Endothelial cell of umbilical vein (primary cell): ENCODE data around the gene POLR1D. TPM values are rescaled to one million over a fixed set of nuclear protein-coding genes. Genes with fewer than 3 reads are reported as not detected.
A peak's percentile ranks its signal among the peaks of the same experiment; 100 is the strongest.

ENCODE experiments used
- BruUV-seq: library from RNA; stranded (reverse); fragments of 400-500 nt; replicated peaks from 2 replicates; lab custom pipeline; 2021; lab: Mats Ljungman, UMichigan
- CTCF ChIA-PET: fragments of 300-600, 350-600 bp; sonication (Branson Sonifier 250); formaldehyde crosslinking; loops from one replicate; lab custom pipeline; 2021; ENCODE audit warnings: antibody characterized with exemption, inconsistent platforms; lab: Charles Lee
- POLR2A ChIA-PET: fragments of 300-600, 350-600 bp; sonication (Branson Sonifier 250); formaldehyde crosslinking; loops from one replicate; lab custom pipeline; 2021; ENCODE audit warnings: antibody characterized with exemption, inconsistent platforms; lab: Charles Lee
- DNase-seq: peaks from one replicate; pipeline ENCODE4 v3.0.0-alpha.2; 2011; ENCODE audit warnings: low read depth, low spot score
- FAIRE-seq: peaks from 2 replicates; lab custom pipeline; 2011; peaks lifted over from hg19 to GRCh38; lab: Jason Lieb, UNC
- H2AFZ ChIP-seq: 2 replicates; pipeline ENCODE4 v1.6.0; 2012; ENCODE audit warnings: low read depth, low read length, control low read depth, inconsistent platforms
- H3K27ac ChIP-seq: 2 replicates; pipeline ENCODE4 v1.5.1; 2011; ENCODE audit warnings: low read depth, mild to moderate bottlenecking, control low read depth, low read length, moderate library complexity; ENCODE audit not compliant: insufficient read depth
- H3K27me3 ChIP-seq, 2 experiments: 2 replicates each; pipeline versions ENCODE4 v1.6.0 to v1.6.1; 2011; ENCODE audit warnings: low read length in 2 of 2, mixed read lengths in 1 of 2; ENCODE audit not compliant: control insufficient read depth in 2 of 2, insufficient read depth in 2 of 2
- H3K36me3 ChIP-seq, 2 experiments: 2 replicates in 1 of 2; 3 replicates in 1 of 2; pipeline ENCODE4 v1.5.1; 2011; ENCODE audit warnings: low read length in 2 of 2, mild to moderate bottlenecking in 1 of 2, moderate library complexity in 1 of 2; ENCODE audit not compliant: control insufficient read depth in 2 of 2, insufficient read depth in 2 of 2; ENCODE audit errors: extremely low read depth in 1 of 2
- H3K4me1 ChIP-seq: 3 replicates; pipeline ENCODE4 v1.5.1; 2011; ENCODE audit warnings: mild to moderate bottlenecking, low read length; ENCODE audit not compliant: control insufficient read depth, insufficient read depth; ENCODE audit errors: extremely low read depth
- H3K4me2 ChIP-seq: 2 replicates; pipeline ENCODE4 v1.6.1; 2011; ENCODE audit warnings: low read length, control low read depth, mixed read lengths; ENCODE audit not compliant: insufficient read depth
- H3K4me3 ChIP-seq, 3 experiments: fragments of 200-600 bp in 1 of 3; sonication (generic), shearing (Covaris generic) in 1 of 3; replicated peaks in 1 of 3; 2 replicates each; pipeline ENCODE4 v1.5.1; 2011 to 2016; ENCODE audit warnings: control low read depth in 3 of 3, low read length in 3 of 3, mild to moderate bottlenecking in 2 of 3, inconsistent platforms in 1 of 3, low read depth in 1 of 3, moderate library complexity in 1 of 3; ENCODE audit not compliant: insufficient read depth in 1 of 3
- H3K79me2 ChIP-seq: 2 replicates; pipeline ENCODE4 v1.6.0; 2012; ENCODE audit warnings: low read length, inconsistent platforms; ENCODE audit not compliant: control insufficient read depth, insufficient read depth
- H3K9ac ChIP-seq: replicated peaks from 2 replicates; pipeline ENCODE3; 2011; ENCODE audit warnings: low read length, control low read depth; ENCODE audit not compliant: insufficient read depth; ENCODE audit errors: extremely low read depth
- H3K9me1 ChIP-seq: replicated peaks from 3 replicates; pipeline ENCODE4 v1.6.0; 2011; ENCODE audit warnings: mild to moderate bottlenecking, low read length; ENCODE audit not compliant: control insufficient read depth, insufficient read depth; ENCODE audit errors: extremely low read depth
- H3K9me3 ChIP-seq: replicated peaks from 2 replicates; pipeline ENCODE4 v1.5.1; 2012; ENCODE audit warnings: low read length, inconsistent platforms; ENCODE audit not compliant: control insufficient read depth, insufficient read depth
- H4K20me1 ChIP-seq: replicated peaks from 2 replicates; pipeline ENCODE3; 2011; ENCODE audit warnings: mild to moderate bottlenecking, low read length; ENCODE audit not compliant: control insufficient read depth, insufficient read depth; ENCODE audit errors: extremely low read depth
- CTCF ChIP-seq, 2 donors: IDR thresholded peaks; 1 replicate in 1 of 2; 2 replicates in 1 of 2; pipeline ENCODE4 v1.5.1; 2011; ENCODE audit warnings: low read length in 2 of 2, mild to moderate bottlenecking in 2 of 2, moderate library complexity in 2 of 2, control low read depth in 1 of 2, inconsistent platforms in 1 of 2, low read depth in 1 of 2; ENCODE audit not compliant: insufficient read depth in 1 of 2; ENCODE audit errors: extremely low read depth in 1 of 2
- EZH2 ChIP-seq: IDR thresholded peaks from 2 replicates; pipeline ENCODE4 v1.6.1; 2012; ENCODE audit warnings: borderline replicate concordance, low read depth, mild to moderate bottlenecking, moderate library complexity, low read length, inconsistent platforms; ENCODE audit not compliant: severe bottlenecking
- FOS ChIP-seq: IDR thresholded peaks from 2 replicates; pipeline ENCODE4 v1.6.1; 2011; ENCODE audit warnings: mild to moderate bottlenecking, low read length, moderate library complexity, borderline replicate concordance; ENCODE audit not compliant: insufficient read depth
- GATA2 ChIP-seq: IDR thresholded peaks from 2 replicates; pipeline ENCODE4 v1.7.0; 2011; ENCODE audit warnings: low read depth, mild to moderate bottlenecking, moderate library complexity, mixed read lengths, low read length; ENCODE audit not compliant: insufficient read length, insufficient read depth
- JUN ChIP-seq: IDR thresholded peaks from 2 replicates; pipeline ENCODE4 v1.6.1; 2011; ENCODE audit warnings: borderline replicate concordance, low read depth; ENCODE audit not compliant: insufficient read length, insufficient read depth
- MAX ChIP-seq: IDR thresholded peaks from 2 replicates; pipeline ENCODE4 v1.6.1; 2011; ENCODE audit not compliant: insufficient read depth, insufficient read length
- MYC ChIP-seq: IDR thresholded peaks from one replicate; pipeline ENCODE4 v1.6.1; 2011; ENCODE audit warnings: mild to moderate bottlenecking, low read depth, low read length
- POLR2A ChIP-seq: IDR thresholded peaks from 2 replicates; pipeline ENCODE4 v1.6.1; 2012; ENCODE audit warnings: low read depth, mild to moderate bottlenecking, control low read depth, low read length
- POLR2AphosphoS5 ChIP-seq: IDR thresholded peaks from 2 replicates; pipeline ENCODE4 v1.6.1; 2012; ENCODE audit warnings: low read depth, mild to moderate bottlenecking, control low read depth, low read length, moderate library complexity; ENCODE audit not compliant: insufficient read depth
- dilution Hi-C: fragments of 300-500 bp; cut with MboI; formaldehyde crosslinking; loops from one replicate; pipeline ENCODE4 v1.15.0; 2019; ENCODE audit warnings: low sequenced_read_pairs; ENCODE audit not compliant: extremely low pct_ligation_motif_present
- intact Hi-C: fragments of 100-400 bp; cut with micrococcal nuclease; formaldehyde crosslinking; loops from one replicate; pipeline ENCODE4 v1.10.0; 2022
- polyA plus RNA-seq, 4 experiments: library from polyadenylated mRNA; depleted of rRNA in 3 of 4; stranded (reverse) in 3 of 4; unstranded in 1 of 4; fragments of >200 nt; gene quantifications; 2 replicates each; pipeline versions ENCODE4 v1.2.1 to v1.2.3, GENCODE V29; 2011 to 2012; ENCODE audit warnings: missing spikeins in 1 of 4
- total RNA-seq: library from RNA; stranded (reverse); gene quantifications from 2 replicates; pipeline ENCODE4 v1.2.3, GENCODE V29; 2021

The POLR1D gene
- total and polyA plus RNA-seq, 2 donors (not counting 3 experiments of a cell fraction or from before 2014, with no cell fraction given) = 90.7 to 111 TPM

- peak overlapping the region; percentile 57 for H3K27ac ChIP-seq
These were observed 38.0 kb upstream of the POLR1D start for GRCh38 chr13:27583645-27584044.

More at GRCh38 chr13:27583645-27584044, 38.0 kb upstream of the POLR1D start:
- POLR2A ChIA-PET = no interaction called here
- FAIRE-seq (peak; percentile 24), DNase-seq (peak; percentile 57)
- H3K4me2 ChIP-seq = peak overlapping the region; percentile 74
- TF ChIP-seq MAX (no peak), FOS (no peak), CTCF (IDR thresholded peaks at IDR 0.05; ENCODE audit: extremely low read depth in 1 of 2, insufficient read depth in 1 of 2, low read depth in 1 of 2, low read length in 2 of 2) (no peak), EZH2 (no peak), POLR2A (no peak), GATA2 (no peak), JUN (no peak), POLR2AphosphoS5 (no peak), MYC (no peak)
- CTCF ChIA-PET = interaction anchor here (1.3 kb wide), 1 partner anchor 10 kb away, joined by 5 read pairs; no protein-coding TSS in a partner anchor
- peaks cover 19% of the 10 kb centered on the region for H3K79me2 ChIP-seq
- peaks cover 2% of the 10 kb centered on the region for H4K20me1 ChIP-seq
- peaks cover 0 to 2% of the 10 kb centered on the region in 2 experiments for H3K36me3 ChIP-seq
- H3K9me1 ChIP-seq = no peaks in the 10 kb centered on the region
- intact Hi-C loops (no loop called here), dilution Hi-C loops (no loop called here)
- no peaks in the 10 kb centered on the region for H3K27me3 ChIP-seq
- no TSS peak for BruUV-seq
- peaks cover 15% of the 10 kb centered on the region for H3K4me1 ChIP-seq
- H3K4me3 ChIP-seq = no peak overlapping the region
- peak overlapping the region; percentile 54 for H2AFZ ChIP-seq
- no peak overlapping the region for H3K9ac ChIP-seq
- H3K9me3 ChIP-seq = no peaks in the 10 kb centered on the region
